ENCODE results near the gene TTC34. TPM values are rescaled to one million over a fixed set of nuclear protein-coding genes. Genes with fewer than 3 reads are reported as not detected.
A peak's percentile ranks its signal among the peaks of the same experiment; 100 is the strongest.

Gene TTC34
- total and polyA plus RNA-seq, 2 donors from 2014 or later: 0.15 to 2.4 TPM

DNA sequence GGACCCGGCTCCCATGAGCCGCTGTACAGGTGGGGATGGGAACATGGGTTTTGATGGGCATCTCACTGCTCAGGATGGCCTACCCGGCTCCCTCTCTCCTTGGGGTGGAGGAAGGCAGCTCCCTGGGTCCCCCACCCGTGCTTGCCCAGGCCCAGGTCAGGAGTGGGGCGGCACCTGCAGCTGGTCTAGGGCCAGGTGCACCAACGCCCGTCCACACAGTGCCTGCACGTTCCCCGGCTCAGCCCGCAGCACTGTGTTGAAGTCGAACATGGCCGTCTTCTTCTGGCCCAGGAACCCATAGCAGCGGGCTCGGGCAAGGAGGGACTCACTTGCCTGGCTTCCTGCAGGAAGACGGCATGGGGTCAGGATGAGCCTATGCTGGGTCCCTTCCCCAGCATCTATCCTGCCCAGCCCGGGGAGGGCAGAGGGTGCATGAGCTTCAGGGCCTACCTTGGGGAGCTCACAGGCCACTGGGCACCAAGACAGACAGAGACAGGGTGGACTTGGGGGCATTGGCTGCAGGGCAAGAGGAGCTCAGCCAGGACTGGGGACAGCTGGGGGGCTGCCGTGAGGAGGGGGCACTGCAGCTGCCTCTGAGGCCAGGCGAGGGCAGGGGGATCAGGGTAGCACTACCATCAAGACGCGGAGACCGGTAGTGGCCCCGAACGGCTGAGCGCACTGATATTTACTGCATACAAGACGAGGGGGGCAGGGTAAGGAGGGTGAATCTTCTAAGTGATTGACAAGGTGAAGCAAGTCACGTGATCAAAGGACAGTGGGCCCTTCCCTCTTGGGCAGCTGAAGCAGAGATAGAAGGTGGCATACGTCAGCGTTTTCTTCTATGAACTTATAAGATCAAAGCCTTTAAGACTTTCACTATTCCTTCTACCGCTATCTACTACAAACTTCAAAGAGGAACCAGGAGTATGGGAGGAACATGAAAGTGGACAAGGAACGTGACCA lies 17.8 kb downstream of the TTC34 start:
- peak in 1 of 5 donors; percentile 66 for DNase-seq
- no peak for FAIRE-seq

DNA sequence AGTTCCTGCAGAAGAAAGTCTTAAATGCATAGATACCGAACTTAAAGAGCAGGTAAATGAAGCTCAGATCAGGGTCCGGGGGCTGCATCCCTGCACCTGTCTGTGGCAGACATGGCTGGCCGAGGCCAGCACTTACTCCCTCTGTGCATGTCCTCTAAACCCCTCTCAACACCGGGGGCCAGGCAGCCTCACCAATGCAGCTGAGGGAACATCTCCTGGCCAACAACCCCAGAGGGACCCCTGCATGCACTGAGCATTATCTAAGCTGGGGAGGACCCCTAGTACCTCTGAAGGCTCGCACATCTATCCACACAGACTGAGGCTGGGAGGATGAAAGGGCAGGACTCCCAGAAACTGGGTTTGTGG lies 18.4 kb downstream of the TTC34 start:
- TF ChIP-seq, protein P1, sequence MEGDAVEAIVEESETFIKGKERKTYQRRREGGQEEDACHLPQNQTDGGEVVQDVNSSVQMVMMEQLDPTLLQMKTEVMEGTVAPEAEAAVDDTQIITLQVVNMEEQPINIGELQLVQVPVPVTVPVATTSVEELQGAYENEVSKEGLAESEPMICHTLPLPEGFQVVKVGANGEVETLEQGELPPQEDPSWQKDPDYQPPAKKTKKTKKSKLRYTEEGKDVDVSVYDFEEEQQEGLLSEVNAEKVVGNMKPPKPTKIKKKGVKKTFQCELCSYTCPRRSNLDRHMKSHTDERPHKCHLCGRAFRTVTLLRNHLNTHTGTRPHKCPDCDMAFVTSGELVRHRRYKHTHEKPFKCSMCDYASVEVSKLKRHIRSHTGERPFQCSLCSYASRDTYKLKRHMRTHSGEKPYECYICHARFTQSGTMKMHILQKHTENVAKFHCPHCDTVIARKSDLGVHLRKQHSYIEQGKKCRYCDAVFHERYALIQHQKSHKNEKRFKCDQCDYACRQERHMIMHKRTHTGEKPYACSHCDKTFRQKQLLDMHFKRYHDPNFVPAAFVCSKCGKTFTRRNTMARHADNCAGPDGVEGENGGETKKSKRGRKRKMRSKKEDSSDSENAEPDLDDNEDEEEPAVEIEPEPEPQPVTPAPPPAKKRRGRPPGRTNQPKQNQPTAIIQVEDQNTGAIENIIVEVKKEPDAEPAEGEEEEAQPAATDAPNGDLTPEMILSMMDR (IDR thresholded peaks at IDR 0.05; ENCODE audit: borderline replicate concordance, extremely low read depth, insufficient read depth): no peak
- H3K4me1 ChIP-seq (ENCODE audit: control insufficient read depth in 2 of 3, insufficient read depth in 2 of 3, low read depth in 1 of 3, low read length in 3 of 3): no peaks in the 10 kb centered on the region

More for the DNA sequence above, 17.8 kb downstream of the TTC34 start:
- Histone ChIP-seq H3K4me1 (ENCODE audit: control insufficient read depth in 2 of 3, insufficient read depth in 2 of 3, low read depth in 1 of 3, low read length in 3 of 3) (no peaks in the 10 kb centered on the region), H3K27me3 (ENCODE audit: control insufficient read depth, insufficient read depth, low read length) (peaks cover 2% of the 10 kb centered on the region), H3K36me3 (ENCODE audit: control insufficient read depth in 2 of 3, insufficient read depth in 3 of 3, low read length in 3 of 3) (no peaks in the 10 kb centered on the region), H3K9ac (ENCODE audit: low read length in 3 of 3) (no peak overlapping the region), H3K4me3 (ENCODE audit: low read length in 3 of 3) (no peak overlapping the region), H3K27ac (ENCODE audit: low read depth in 2 of 2, low read length in 2 of 2) (no peak overlapping the region), H3K9me3 (ENCODE audit: control insufficient read depth in 2 of 3, insufficient read depth in 1 of 3, low read length in 3 of 3) (peaks cover 0 to 14% (median 2%) of the 10 kb centered on the region in 3 donors)
- intact Hi-C loops (cut with DNase I): no loop called here
- TF ChIP-seq, protein P1 (IDR thresholded peaks at IDR 0.05; ENCODE audit: borderline replicate concordance, extremely low read depth, insufficient read depth): no peak

DNA sequence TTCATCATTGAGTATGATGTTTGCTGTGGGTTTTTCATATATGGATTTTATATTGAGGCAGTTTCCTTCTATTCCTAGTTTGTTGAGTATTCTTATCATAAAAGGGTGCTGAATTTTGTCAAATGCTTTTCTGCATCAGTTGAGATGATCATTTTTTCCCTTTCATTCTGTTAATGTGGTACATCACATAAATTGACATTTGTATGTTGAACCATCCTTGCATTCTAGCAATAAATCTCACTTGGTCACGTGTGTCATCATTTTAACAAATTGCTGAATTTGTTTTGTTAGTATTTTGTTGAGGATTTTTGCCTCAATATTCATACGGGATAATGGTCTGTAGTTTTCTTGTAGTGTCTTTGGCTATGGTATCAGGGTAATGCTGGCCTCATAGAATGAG lies 19.9 kb downstream of the TTC34 start:
- Histone ChIP-seq H3K9ac (ENCODE audit: low read length in 3 of 3) (no peak overlapping the region), H3K27me3 (ENCODE audit: control insufficient read depth, insufficient read depth, low read length) (no peaks in the 10 kb centered on the region), H3K9me3 (ENCODE audit: control insufficient read depth in 2 of 3, insufficient read depth in 1 of 3, low read length in 3 of 3) (peaks cover 0 to 14% (median 2%) of the 10 kb centered on the region in 3 donors), H3K27ac (ENCODE audit: low read depth in 2 of 2, low read length in 2 of 2) (no peak overlapping the region), H3K4me3 (ENCODE audit: low read length in 3 of 3) (no peak overlapping the region), H3K4me1 (ENCODE audit: control insufficient read depth in 2 of 3, insufficient read depth in 2 of 3, low read depth in 1 of 3, low read length in 3 of 3) (no peaks in the 10 kb centered on the region), H3K36me3 (ENCODE audit: control insufficient read depth in 2 of 3, insufficient read depth in 3 of 3, low read length in 3 of 3) (no peaks in the 10 kb centered on the region)
- FAIRE-seq (no peak), DNase-seq (no peak)
- TF ChIP-seq, protein P1 (IDR thresholded peaks at IDR 0.05; ENCODE audit: borderline replicate concordance, extremely low read depth, insufficient read depth): no peak
- intact Hi-C loops (cut with DNase I): no loop called here

More for the DNA sequence above, 18.4 kb downstream of the TTC34 start:
- Histone ChIP-seq H3K36me3 (ENCODE audit: control insufficient read depth in 2 of 3, insufficient read depth in 3 of 3, low read length in 3 of 3) (no peaks in the 10 kb centered on the region), H3K9me3 (ENCODE audit: control insufficient read depth in 2 of 3, insufficient read depth in 1 of 3, low read length in 3 of 3) (peaks cover 0 to 14% (median 2%) of the 10 kb centered on the region in 3 donors), H3K27ac (ENCODE audit: low read depth in 2 of 2, low read length in 2 of 2) (no peak overlapping the region), H3K9ac (ENCODE audit: low read length in 3 of 3) (no peak overlapping the region), H3K27me3 (ENCODE audit: control insufficient read depth, insufficient read depth, low read length) (peaks cover under 1% of the 10 kb centered on the region), H3K4me3 (ENCODE audit: low read length in 3 of 3) (no peak overlapping the region)
- DNase-seq: peak in 1 of 5 donors; percentile 49
- intact Hi-C loops (cut with DNase I): no loop called here
- FAIRE-seq: no peak
